ENCODE results near the gene TTI1. TPM values are rescaled to one million over a fixed set of nuclear protein-coding genes. Genes with fewer than 3 reads are reported as not detected.

Gene TTI1
- total and polyA plus RNA-seq, 2 of the 13 experiments (the other 11 are each of a cell fraction or from before 2014, with no cell fraction given) = 22.9 to 39.8 TPM

- TF ChIP-seq ZNF235 (CRISPR knock-in tag; IDR thresholded peaks at IDR 0.05; ENCODE audit: borderline replicate concordance) (no peak), FOXO1 (CRISPR knock-in tag; IDR thresholded peaks at IDR 0.05) (0 out of 2 replicates have a peak, but pooled peaks have one; percentile 27), MIER2 (CRISPR knock-in tag; IDR thresholded peaks at IDR 0.05) (0 out of 2 replicates have a peak, but pooled peaks have one; percentile 52), CREM (IDR thresholded peaks at IDR 0.05) (peak; percentile 90), CREM (CRISPR knock-in tag; IDR thresholded peaks at IDR 0.05) (no peak), SSRP1 (CRISPR knock-in tag; IDR thresholded peaks at IDR 0.05) (peak; percentile 64; the same call in 1 of the 2 replicates), PPARG (CRISPR knock-in tag; conservative IDR thresholded peaks at IDR 0.05) (peak; percentile 92), ISL2 (CRISPR knock-in tag; IDR thresholded peaks at IDR 0.05) (peak; percentile 97), SMC3 (IDR thresholded peaks at IDR 0.05; ENCODE audit: low read length) (peak; percentile 24), SUZ12 (IDR thresholded peaks at IDR 0.05; ENCODE audit: low read depth, low read length) (no peak), JDP2 (CRISPR knock-in tag; IDR thresholded peaks at IDR 0.05; ENCODE audit: borderline replicate concordance) (no peak; the same call in 1 of the 2 replicates), ONECUT2 (CRISPR knock-in tag; IDR thresholded peaks at IDR 0.05) (peak; percentile 98), ARID4A (CRISPR knock-in tag; IDR thresholded peaks at IDR 0.05; ENCODE audit: borderline replicate concordance) (no peak; the same call in 1 of the 2 replicates), ZNF280B (CRISPR knock-in tag; IDR thresholded peaks at IDR 0.05; ENCODE audit: borderline replicate concordance) (no peak)
- TF ChIP-seq, protein P1, sequence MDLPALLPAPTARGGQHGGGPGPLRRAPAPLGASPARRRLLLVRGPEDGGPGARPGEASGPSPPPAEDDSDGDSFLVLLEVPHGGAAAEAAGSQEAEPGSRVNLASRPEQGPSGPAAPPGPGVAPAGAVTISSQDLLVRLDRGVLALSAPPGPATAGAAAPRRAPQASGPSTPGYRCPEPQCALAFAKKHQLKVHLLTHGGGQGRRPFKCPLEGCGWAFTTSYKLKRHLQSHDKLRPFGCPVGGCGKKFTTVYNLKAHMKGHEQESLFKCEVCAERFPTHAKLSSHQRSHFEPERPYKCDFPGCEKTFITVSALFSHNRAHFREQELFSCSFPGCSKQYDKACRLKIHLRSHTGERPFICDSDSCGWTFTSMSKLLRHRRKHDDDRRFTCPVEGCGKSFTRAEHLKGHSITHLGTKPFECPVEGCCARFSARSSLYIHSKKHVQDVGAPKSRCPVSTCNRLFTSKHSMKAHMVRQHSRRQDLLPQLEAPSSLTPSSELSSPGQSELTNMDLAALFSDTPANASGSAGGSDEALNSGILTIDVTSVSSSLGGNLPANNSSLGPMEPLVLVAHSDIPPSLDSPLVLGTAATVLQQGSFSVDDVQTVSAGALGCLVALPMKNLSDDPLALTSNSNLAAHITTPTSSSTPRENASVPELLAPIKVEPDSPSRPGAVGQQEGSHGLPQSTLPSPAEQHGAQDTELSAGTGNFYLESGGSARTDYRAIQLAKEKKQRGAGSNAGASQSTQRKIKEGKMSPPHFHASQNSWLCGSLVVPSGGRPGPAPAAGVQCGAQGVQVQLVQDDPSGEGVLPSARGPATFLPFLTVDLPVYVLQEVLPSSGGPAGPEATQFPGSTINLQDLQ (CRISPR knock-in tag; IDR thresholded peaks at IDR 0.05) = no peak
- TF ChIP-seq, protein P2, sequence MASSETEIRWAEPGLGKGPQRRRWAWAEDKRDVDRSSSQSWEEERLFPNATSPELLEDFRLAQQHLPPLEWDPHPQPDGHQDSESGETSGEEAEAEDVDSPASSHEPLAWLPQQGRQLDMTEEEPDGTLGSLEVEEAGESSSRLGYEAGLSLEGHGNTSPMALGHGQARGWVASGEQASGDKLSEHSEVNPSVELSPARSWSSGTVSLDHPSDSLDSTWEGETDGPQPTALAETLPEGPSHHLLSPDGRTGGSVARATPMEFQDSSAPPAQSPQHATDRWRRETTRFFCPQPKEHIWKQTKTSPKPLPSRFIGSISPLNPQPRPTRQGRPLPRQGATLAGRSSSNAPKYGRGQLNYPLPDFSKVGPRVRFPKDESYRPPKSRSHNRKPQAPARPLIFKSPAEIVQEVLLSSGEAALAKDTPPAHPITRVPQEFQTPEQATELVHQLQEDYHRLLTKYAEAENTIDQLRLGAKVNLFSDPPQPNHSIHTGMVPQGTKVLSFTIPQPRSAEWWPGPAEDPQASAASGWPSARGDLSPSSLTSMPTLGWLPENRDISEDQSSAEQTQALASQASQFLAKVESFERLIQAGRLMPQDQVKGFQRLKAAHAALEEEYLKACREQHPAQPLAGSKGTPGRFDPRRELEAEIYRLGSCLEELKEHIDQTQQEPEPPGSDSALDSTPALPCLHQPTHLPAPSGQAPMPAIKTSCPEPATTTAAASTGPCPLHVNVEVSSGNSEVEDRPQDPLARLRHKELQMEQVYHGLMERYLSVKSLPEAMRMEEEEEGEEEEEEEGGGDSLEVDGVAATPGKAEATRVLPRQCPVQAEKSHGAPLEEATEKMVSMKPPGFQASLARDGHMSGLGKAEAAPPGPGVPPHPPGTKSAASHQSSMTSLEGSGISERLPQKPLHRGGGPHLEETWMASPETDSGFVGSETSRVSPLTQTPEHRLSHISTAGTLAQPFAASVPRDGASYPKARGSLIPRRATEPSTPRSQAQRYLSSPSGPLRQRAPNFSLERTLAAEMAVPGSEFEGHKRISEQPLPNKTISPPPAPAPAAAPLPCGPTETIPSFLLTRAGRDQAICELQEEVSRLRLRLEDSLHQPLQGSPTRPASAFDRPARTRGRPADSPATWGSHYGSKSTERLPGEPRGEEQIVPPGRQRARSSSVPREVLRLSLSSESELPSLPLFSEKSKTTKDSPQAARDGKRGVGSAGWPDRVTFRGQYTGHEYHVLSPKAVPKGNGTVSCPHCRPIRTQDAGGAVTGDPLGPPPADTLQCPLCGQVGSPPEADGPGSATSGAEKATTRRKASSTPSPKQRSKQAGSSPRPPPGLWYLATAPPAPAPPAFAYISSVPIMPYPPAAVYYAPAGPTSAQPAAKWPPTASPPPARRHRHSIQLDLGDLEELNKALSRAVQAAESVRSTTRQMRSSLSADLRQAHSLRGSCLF (CRISPR knock-in tag; IDR thresholded peaks at IDR 0.05; ENCODE audit: borderline replicate concordance) = no peak
- TF ChIP-seq, protein P3, sequence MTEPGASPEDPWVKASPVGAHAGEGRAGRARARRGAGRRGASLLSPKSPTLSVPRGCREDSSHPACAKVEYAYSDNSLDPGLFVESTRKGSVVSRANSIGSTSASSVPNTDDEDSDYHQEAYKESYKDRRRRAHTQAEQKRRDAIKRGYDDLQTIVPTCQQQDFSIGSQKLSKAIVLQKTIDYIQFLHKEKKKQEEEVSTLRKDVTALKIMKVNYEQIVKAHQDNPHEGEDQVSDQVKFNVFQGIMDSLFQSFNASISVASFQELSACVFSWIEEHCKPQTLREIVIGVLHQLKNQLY (CRISPR knock-in tag; IDR thresholded peaks at IDR 0.05) = peak; percentile 41; the same call in 1 of the 2 replicates
Observed at GRCh38 chr20:38082894-38083293, 49.6 kb upstream of the TTI1 start (continued).

Measured in HepG2 (cell line).